ENCODE measurements around the gene CENPS. TPM values are rescaled to one million over a fixed set of nuclear protein-coding genes. Genes with fewer than 3 reads are reported as not detected.
"Not testable (repeated sequence)": the region's sequence is repeated elsewhere in the genome, so short reads cannot be mapped to it uniquely, and the experiment has no call there.

The CENPS gene
- total and polyA plus RNA-seq, 2 donors (not counting 1 experiment from before 2014, with no cell fraction given) = 10.2 to 11.9 TPM

DNA sequence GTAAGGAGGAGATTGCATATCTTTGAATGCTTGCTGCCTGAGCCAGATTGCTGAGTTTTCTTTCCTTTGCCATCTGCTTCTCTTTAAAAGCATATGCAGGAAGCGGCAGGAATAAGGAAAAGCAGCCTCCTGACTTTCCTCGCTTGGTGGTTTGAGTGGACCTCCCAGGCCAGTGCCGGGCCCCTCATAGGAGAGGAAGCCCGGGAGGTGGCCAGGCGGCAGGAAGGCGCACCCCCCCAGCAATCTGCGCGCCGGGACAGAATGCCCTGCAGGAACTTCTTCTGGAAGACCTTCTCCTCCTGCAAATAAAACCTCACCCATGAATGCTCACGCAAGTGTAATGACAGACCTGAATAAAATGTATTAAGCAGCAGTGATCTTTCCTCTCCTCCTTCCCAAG lies 21.1 kb downstream of the CENPS start:
- H4K20me1 ChIP-seq (ENCODE audit: control insufficient read depth, extremely low read depth, insufficient read depth, low read length) = no peaks in the 10 kb centered on the region
- no peaks in the 10 kb centered on the region for H3K27me3 ChIP-seq (ENCODE audit: control insufficient read depth, insufficient read depth, low read length)
- peaks cover 2% of the 10 kb centered on the region for H3K4me1 ChIP-seq (ENCODE audit: control insufficient read depth, extremely low read depth, insufficient read depth, low read length)
- H2AFZ ChIP-seq (ENCODE audit: low read length) = peak overlapping the region; percentile 29
- H3K9me3 ChIP-seq (ENCODE audit: control insufficient read depth, insufficient read depth, low read depth, low read length) = no peaks in the 10 kb centered on the region
- no peaks in the 10 kb centered on the region for H3K79me2 ChIP-seq (ENCODE audit: control insufficient read depth, insufficient read depth, low read length)
- H3K36me3 ChIP-seq (ENCODE audit: control insufficient read depth, insufficient read depth, low read length) = no peaks in the 10 kb centered on the region
- H3K4me2 ChIP-seq (ENCODE audit: extremely low read depth, insufficient read depth, low read length) = peak overlapping the region; percentile 68
- H3K9ac ChIP-seq (ENCODE audit: insufficient read depth, low read length) = no peak overlapping the region
- peak; percentile 27 to 33 for DNase-seq (ENCODE audit: low read depth in 2 of 2)
- H3K4me3 ChIP-seq (replicated peaks in 1 of 4; ENCODE audit: control extremely low read depth in 1 of 4, insufficient read depth in 1 of 4, low read depth in 3 of 4, low read length in 4 of 4) = peak overlapping the region in 1 of 4 experiments; percentile 38
- peak overlapping the region; percentile 39 for H3K27ac ChIP-seq (ENCODE audit: insufficient read depth, low read length)
- no peak for TF ChIP-seq EZH2 (IDR thresholded peaks at IDR 0.05; ENCODE audit: low read length, missing control alignments)
- TF ChIP-seq, protein P1, sequence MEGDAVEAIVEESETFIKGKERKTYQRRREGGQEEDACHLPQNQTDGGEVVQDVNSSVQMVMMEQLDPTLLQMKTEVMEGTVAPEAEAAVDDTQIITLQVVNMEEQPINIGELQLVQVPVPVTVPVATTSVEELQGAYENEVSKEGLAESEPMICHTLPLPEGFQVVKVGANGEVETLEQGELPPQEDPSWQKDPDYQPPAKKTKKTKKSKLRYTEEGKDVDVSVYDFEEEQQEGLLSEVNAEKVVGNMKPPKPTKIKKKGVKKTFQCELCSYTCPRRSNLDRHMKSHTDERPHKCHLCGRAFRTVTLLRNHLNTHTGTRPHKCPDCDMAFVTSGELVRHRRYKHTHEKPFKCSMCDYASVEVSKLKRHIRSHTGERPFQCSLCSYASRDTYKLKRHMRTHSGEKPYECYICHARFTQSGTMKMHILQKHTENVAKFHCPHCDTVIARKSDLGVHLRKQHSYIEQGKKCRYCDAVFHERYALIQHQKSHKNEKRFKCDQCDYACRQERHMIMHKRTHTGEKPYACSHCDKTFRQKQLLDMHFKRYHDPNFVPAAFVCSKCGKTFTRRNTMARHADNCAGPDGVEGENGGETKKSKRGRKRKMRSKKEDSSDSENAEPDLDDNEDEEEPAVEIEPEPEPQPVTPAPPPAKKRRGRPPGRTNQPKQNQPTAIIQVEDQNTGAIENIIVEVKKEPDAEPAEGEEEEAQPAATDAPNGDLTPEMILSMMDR (conservative IDR thresholded peaks at IDR 0.05 in 1 of 2, IDR thresholded peaks at IDR 0.05 in 1 of 2; ENCODE audit: low read depth in 1 of 2, low read length in 2 of 2) = no peak

DNA sequence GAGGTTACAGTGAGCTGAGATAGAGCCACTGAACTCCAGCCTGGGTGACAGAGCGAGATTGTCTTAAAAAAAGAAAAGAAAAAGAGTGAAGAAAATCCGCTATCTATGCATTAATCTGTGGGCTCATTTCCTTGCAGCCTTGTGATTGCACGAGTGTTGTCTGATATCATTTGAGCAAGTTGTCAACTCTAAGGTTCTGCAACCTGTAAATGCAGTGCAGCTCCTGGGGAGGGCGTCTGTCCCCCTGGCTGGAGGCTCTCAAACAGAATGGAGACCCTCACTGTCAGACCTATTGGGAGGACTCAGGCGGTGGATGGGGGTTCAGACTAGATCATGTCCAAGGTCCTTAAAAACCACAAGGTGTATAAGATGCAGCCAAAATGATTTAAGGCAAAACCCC lies 25.8 kb downstream of the CENPS start:
- no peaks in the 10 kb centered on the region for H3K9me3 ChIP-seq (ENCODE audit: control insufficient read depth, insufficient read depth, low read depth, low read length)
- no peaks in the 10 kb centered on the region for H3K79me2 ChIP-seq (ENCODE audit: control insufficient read depth, insufficient read depth, low read length)
- no peak overlapping the region for H2AFZ ChIP-seq (ENCODE audit: low read length)
- peaks cover 3% of the 10 kb centered on the region for H3K36me3 ChIP-seq (ENCODE audit: control insufficient read depth, insufficient read depth, low read length)
- no peak overlapping the region for H3K9ac ChIP-seq (ENCODE audit: insufficient read depth, low read length)
- no peaks in the 10 kb centered on the region for H4K20me1 ChIP-seq (ENCODE audit: control insufficient read depth, extremely low read depth, insufficient read depth, low read length)
- no peaks in the 10 kb centered on the region for H3K27me3 ChIP-seq (ENCODE audit: control insufficient read depth, insufficient read depth, low read length)
- no peak overlapping the region for H3K27ac ChIP-seq (ENCODE audit: insufficient read depth, low read length)
- DNase-seq (ENCODE audit: low read depth in 2 of 2) = no peak
- TF ChIP-seq, protein P1 (conservative IDR thresholded peaks at IDR 0.05 in 1 of 2, IDR thresholded peaks at IDR 0.05 in 1 of 2; ENCODE audit: low read depth in 1 of 2, low read length in 2 of 2) = no peak
- peaks cover 4% of the 10 kb centered on the region for H3K4me1 ChIP-seq (ENCODE audit: control insufficient read depth, extremely low read depth, insufficient read depth, low read length)
- H3K4me3 ChIP-seq (replicated peaks in 1 of 4; ENCODE audit: control extremely low read depth in 1 of 4, insufficient read depth in 1 of 4, low read depth in 3 of 4, low read length in 4 of 4) = no peak overlapping the region
- no peak overlapping the region for H3K4me2 ChIP-seq (ENCODE audit: extremely low read depth, insufficient read depth, low read length)

DNA sequence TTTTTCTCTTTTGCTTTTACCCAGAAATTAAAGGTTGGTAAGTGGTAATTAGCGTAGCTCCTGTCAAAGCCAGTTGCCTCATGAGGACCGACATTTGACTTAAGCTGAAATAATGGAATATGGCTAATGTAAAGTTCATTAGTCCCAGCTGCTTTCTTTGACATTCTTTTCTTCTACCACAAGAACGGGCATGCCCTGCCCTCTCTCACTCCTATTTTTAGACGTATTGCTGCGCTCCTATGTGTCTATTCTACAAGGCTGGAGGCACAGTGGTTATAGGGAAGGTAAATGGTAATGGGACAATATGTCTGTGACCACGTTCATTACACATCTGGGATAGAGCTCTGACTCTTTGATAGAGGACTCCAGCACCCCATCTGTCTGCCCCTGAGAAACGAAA lies 26.4 kb downstream of the CENPS start:
- Histone ChIP-seq H3K9me3 (ENCODE audit: control insufficient read depth, insufficient read depth, low read depth, low read length) (no peaks in the 10 kb centered on the region), H3K4me2 (ENCODE audit: extremely low read depth, insufficient read depth, low read length) (no peak overlapping the region), H4K20me1 (ENCODE audit: control insufficient read depth, extremely low read depth, insufficient read depth, low read length) (no peaks in the 10 kb centered on the region), H2AFZ (ENCODE audit: low read length) (no peak overlapping the region), H3K27me3 (ENCODE audit: control insufficient read depth, insufficient read depth, low read length) (no peaks in the 10 kb centered on the region), H3K27ac (ENCODE audit: insufficient read depth, low read length) (no peak overlapping the region), H3K4me1 (ENCODE audit: control insufficient read depth, extremely low read depth, insufficient read depth, low read length) (peaks cover 4% of the 10 kb centered on the region), H3K4me3 (replicated peaks in 1 of 4; ENCODE audit: control extremely low read depth in 1 of 4, insufficient read depth in 1 of 4, low read depth in 3 of 4, low read length in 4 of 4) (no peak overlapping the region), H3K79me2 (ENCODE audit: control insufficient read depth, insufficient read depth, low read length) (no peaks in the 10 kb centered on the region), H3K36me3 (ENCODE audit: control insufficient read depth, insufficient read depth, low read length) (peaks cover 3% of the 10 kb centered on the region), H3K9ac (ENCODE audit: insufficient read depth, low read length) (no peak overlapping the region)
- TF ChIP-seq EZH2 (IDR thresholded peaks at IDR 0.05; ENCODE audit: low read length, missing control alignments) = no peak
- TF ChIP-seq, protein P1 (conservative IDR thresholded peaks at IDR 0.05 in 1 of 2, IDR thresholded peaks at IDR 0.05 in 1 of 2; ENCODE audit: low read depth in 1 of 2, low read length in 2 of 2) = no peak
- no peak for DNase-seq (ENCODE audit: low read depth in 2 of 2)

DNA sequence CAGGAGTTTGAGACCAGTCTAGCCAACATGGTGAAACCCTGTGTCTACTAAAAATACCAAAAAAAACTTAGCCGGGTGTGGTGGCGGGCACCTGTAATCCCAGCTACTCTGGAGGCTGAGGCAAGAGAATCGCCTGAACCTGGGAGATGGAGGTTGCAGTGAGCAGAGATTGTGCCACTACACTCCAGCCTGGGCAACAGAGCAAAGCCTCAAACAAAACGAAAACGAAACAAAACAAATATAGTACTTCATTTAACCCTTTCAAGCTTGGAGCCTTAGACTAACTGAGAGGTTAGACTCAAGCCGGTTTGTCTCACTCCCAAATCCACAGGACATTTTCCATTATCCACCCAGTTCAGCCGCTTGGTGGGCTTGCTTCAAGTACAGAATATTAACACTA lies 27.2 kb downstream of the CENPS start:
- not testable (repeated sequence) for H3K36me3 ChIP-seq (ENCODE audit: control insufficient read depth, insufficient read depth, low read length); H3K79me2 ChIP-seq (ENCODE audit: control insufficient read depth, insufficient read depth, low read length); H3K9me3 ChIP-seq (ENCODE audit: control insufficient read depth, insufficient read depth, low read depth, low read length); H2AFZ ChIP-seq (ENCODE audit: low read length); H3K27me3 ChIP-seq (ENCODE audit: control insufficient read depth, insufficient read depth, low read length); H3K9ac ChIP-seq (ENCODE audit: insufficient read depth, low read length); H4K20me1 ChIP-seq (ENCODE audit: control insufficient read depth, extremely low read depth, insufficient read depth, low read length); H3K4me1 ChIP-seq (ENCODE audit: control insufficient read depth, extremely low read depth, insufficient read depth, low read length); H3K4me2 ChIP-seq (ENCODE audit: extremely low read depth, insufficient read depth, low read length); DNase-seq (ENCODE audit: low read depth in 2 of 2); H3K4me3 ChIP-seq (replicated peaks in 1 of 4; ENCODE audit: control extremely low read depth in 1 of 4, insufficient read depth in 1 of 4, low read depth in 3 of 4, low read length in 4 of 4); H3K27ac ChIP-seq (ENCODE audit: insufficient read depth, low read length)
